Chondrocyte (in vitro differentiated cells): ENCODE data around the gene GPR12. TPM values are rescaled to one million over a fixed set of nuclear protein-coding genes. Genes with fewer than 3 reads are reported as not detected.

ENCODE experiments used
- DNase-seq: peaks from one replicate; pipeline ENCODE4 v3.0.0; 2021; ENCODE audit warnings: mixed read lengths, low spot score
- H3K27ac Mint-ChIP-seq: one replicate; pipeline ENCODE4 v1.8.0; 2021; ENCODE audit warnings: mild to moderate bottlenecking, moderate library complexity, mixed read lengths; ENCODE audit not compliant: unreplicated experiment
- H3K27me3 Mint-ChIP-seq: 2 replicates; pipeline ENCODE4 v1.8.0; 2021; ENCODE audit warnings: low read depth, mixed read lengths
- H3K36me3 Mint-ChIP-seq: 2 replicates; pipeline ENCODE4 v1.8.0; 2021; ENCODE audit warnings: low read depth, mixed read lengths
- H3K4me1 Mint-ChIP-seq: 2 replicates; pipeline ENCODE4 v1.8.0; 2021; ENCODE audit warnings: low read depth, mild to moderate bottlenecking, mixed read lengths
- H3K4me3 Mint-ChIP-seq: one replicate; pipeline ENCODE4 v1.8.0; 2021; ENCODE audit warnings: mild to moderate bottlenecking, moderate library complexity, mixed read lengths; ENCODE audit not compliant: unreplicated experiment
- H3K9me3 Mint-ChIP-seq: 2 replicates; pipeline ENCODE4 v1.8.0; 2021; ENCODE audit warnings: low read depth, mixed read lengths
- CTCF ChIP-seq: fragments of 200-600 bp; sonication (generic); IDR thresholded peaks from 2 replicates; pipeline ENCODE4 v1.5.0; 2021; ENCODE audit warnings: antibody characterized with exemption, mild to moderate bottlenecking, moderate library complexity
- total RNA-seq: library from RNA; stranded (reverse); gene quantifications from 3 replicates; pipeline ENCODE4 v1.2.1, GENCODE V29; 2021

GPR12 gene
- total RNA-seq, 1 donor from 2014 or later = not detected

- Mint-ChIP-seq H3K36me3 (no peaks in the 10 kb centered on the region), H3K9me3 (peaks cover 3% of the 10 kb centered on the region), H3K4me1 (no peaks in the 10 kb centered on the region), H3K27ac (no peak overlapping the region), H3K27me3 (peaks cover 56% of the 10 kb centered on the region), H3K4me3 (no peak overlapping the region)
- no peak for DNase-seq
- no peak for TF ChIP-seq CTCF
Observed at GRCh38 chr13:26743971-26744370, 16.6 kb downstream of the GPR12 start.

GRCh38 chr13:26742691-26743358, 17.8 kb downstream of the GPR12 start:
- Mint-ChIP-seq H3K27ac (no peak overlapping the region), H3K36me3 (peaks cover 1% of the 10 kb centered on the region), H3K9me3 (peaks cover 12% of the 10 kb centered on the region), H3K4me1 (no peaks in the 10 kb centered on the region), H3K27me3 (peaks cover 54% of the 10 kb centered on the region), H3K4me3 (no peak overlapping the region)
- TF ChIP-seq CTCF = no peak
- DNase-seq = no peak

- no peak for DNase-seq
- H3K27me3 Mint-ChIP-seq = peaks cover 17% of the 10 kb centered on the region
- H3K36me3 Mint-ChIP-seq = peaks cover 2% of the 10 kb centered on the region
- peaks cover 14% of the 10 kb centered on the region for H3K9me3 Mint-ChIP-seq
- H3K4me1 Mint-ChIP-seq = no peaks in the 10 kb centered on the region
- no peak for TF ChIP-seq CTCF
- H3K27ac Mint-ChIP-seq = no peak overlapping the region
- no peak overlapping the region for H3K4me3 Mint-ChIP-seq
Observed at GRCh38 chr13:26735677-26736076, 24.9 kb downstream of the GPR12 start.

- Mint-ChIP-seq H3K27me3 (peaks cover 19% of the 10 kb centered on the region), H3K4me3 (no peak overlapping the region)
- TF ChIP-seq CTCF = no peak
Observed at GRCh38 chr13:26727633-26728032, 33.0 kb downstream of the GPR12 start.

GRCh38 chr13:26727122-26727521, 33.5 kb downstream of the GPR12 start:
- H3K36me3 Mint-ChIP-seq = no peaks in the 10 kb centered on the region
- peaks cover 19% of the 10 kb centered on the region for H3K27me3 Mint-ChIP-seq
- H3K9me3 Mint-ChIP-seq = no peaks in the 10 kb centered on the region
- no peaks in the 10 kb centered on the region for H3K4me1 Mint-ChIP-seq
- no peak for DNase-seq
- no peak for TF ChIP-seq CTCF
- H3K4me3 Mint-ChIP-seq = no peak overlapping the region
- H3K27ac Mint-ChIP-seq = no peak overlapping the region

More at GRCh38 chr13:26727633-26728032, 33.0 kb downstream of the GPR12 start:
- H3K9me3 Mint-ChIP-seq = no peaks in the 10 kb centered on the region
- no peaks in the 10 kb centered on the region for H3K36me3 Mint-ChIP-seq
- H3K27ac Mint-ChIP-seq = no peak overlapping the region
- DNase-seq = no peak
- H3K4me1 Mint-ChIP-seq = no peaks in the 10 kb centered on the region
